ELF-1 (cell line): ENCODE results near the gene CEACAM20.
A peak's percentile ranks its signal among the peaks of the same experiment; 100 is the strongest.
"Not testable (repeated sequence)": the region's sequence is repeated elsewhere in the genome, so short reads cannot be mapped to it uniquely, and the experiment has no call there.

ENCODE experiments used
- DNase-seq: peaks from one replicate; pipeline ENCODE4 v3.0.0-alpha.2; 2016; ENCODE audit warnings: low read depth, low spot score

CEACAM20 gene

DNA sequence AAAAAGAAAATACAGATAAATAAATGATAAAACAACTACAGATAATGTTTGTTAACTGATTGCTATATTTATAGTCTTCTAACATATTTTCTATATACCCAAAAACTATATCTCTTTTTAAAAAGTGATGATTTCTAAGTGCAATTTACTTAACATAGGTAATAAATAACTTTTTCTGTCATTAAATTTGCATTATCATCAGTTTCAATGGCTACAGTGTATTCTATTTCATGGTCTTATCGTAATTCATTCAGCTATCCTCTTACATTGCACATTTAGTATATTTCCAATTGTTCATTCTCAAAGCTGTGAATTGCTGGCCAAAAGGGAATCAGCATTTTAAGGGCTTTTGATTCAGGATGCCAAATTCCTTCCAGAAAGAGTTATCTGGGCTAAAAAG is 32.8 kb downstream of the CEACAM20 start:
- DNase-seq = no peak

DNA sequence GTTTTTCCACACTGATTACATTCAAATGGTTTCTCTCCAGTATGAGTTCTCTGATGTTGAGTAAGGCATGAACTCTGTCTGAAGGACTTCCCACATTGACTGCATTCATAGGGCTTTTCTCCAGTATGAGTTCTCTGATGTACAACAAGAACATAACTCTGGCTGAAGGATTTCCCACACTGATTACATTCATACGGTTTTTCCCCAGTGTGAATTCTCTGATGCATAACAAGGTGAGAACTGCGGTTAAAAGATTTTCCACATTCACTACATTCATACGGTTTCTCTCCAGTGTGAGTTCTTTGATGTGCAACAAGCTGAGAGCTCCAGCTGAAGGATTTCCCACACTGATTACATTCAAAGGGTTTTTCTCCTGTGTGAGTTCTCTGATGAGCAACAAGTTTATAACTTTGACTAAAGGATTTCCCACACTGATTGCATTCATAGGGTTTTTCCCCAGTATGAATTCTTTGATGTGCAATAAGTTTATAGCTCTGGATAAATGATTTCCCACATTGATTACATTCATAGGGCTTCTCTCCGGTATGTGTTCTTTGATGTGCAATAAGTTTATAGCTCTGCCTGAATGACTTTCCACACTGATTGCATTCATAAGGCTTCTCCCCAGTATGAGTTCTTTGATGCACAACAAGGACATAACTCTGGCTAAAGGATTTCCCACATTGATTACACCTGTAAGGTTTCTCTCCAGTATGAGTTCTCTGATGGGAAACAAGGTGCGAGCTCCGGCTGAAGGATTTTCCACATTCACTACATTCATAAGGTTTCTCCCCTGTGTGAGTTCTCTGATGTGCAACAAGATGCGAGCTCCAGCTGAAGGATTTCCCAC is 52.7 kb downstream of the CEACAM20 start:
- peak; percentile 19 for DNase-seq

DNA sequence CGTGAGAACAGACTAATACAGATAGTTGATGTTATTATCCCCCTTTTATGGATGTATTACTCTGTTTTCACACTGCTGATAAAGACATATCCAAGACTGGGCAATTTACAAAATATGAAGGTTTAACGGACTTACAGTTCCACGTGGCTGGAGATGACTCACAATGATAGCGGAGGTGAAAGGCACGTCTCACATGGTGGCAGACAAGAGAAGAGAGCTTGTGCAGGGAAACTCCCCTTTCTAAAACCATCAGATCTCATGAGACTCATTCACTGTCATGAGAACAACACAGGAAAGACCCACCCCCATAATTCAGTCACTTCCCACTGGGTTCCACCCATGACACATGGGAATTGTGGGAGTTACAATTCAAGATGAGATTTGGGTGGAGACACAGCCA is 60.7 kb downstream of the CEACAM20 start:
- DNase-seq = not testable (repeated sequence)

DNA sequence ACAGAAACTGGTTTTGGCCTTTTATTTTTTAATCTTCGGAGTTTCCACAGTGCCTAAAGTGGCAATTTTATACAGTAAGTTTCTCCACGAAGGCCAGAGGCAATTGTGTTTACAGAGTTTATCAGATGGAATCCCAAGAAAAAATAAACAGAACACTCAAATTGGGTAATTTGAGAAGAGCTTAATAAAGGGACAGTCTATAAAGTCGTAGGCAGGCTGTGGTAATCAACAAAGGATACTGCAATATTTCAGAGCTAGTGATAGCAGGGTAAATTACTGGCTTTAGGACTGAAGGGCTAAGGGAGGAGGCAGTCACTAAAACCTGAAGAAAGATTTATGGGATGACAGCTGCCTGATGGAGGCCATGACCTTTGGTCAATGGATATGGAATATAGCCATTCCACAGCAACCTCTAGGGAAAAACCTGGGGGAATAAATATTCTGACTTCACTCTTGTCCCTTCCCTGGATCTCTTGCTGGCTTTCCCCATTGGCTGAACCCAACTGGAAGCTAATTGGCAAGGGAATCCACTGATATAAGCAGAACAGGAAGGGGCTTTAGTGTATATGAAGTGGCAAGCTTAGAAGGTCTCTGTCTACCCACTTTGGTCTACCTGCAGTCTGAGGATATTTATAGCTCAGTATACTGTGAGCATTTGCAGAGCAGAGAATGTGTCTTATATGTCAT is 66.7 kb downstream of the CEACAM20 start:
- not testable (repeated sequence) for DNase-seq
